ENCODE measurements around the gene ARID5A. TPM values are rescaled to one million over a fixed set of nuclear protein-coding genes. Genes with fewer than 3 reads are reported as not detected.
"Not testable (repeated sequence)": the region's sequence is repeated elsewhere in the genome, so short reads cannot be mapped to it uniquely, and the experiment has no call there.

Gene ARID5A
- polyA plus RNA-seq, 1 donor from 2014 or later: not detected

- Histone ChIP-seq H3K4me2 (ENCODE audit: low read length) (no peak overlapping the region), H3K9me3 (ENCODE audit: low read length) (no peaks in the 10 kb centered on the region), H3K27me3 (ENCODE audit: insufficient read depth, low read depth, low read length) (no peaks in the 10 kb centered on the region), H3K9ac (ENCODE audit: low read length) (no peak overlapping the region), H3K27ac (ENCODE audit: low read length) (no peak overlapping the region), H3K36me3 (ENCODE audit: insufficient read depth, low read length) (no peaks in the 10 kb centered on the region), H3K79me2 (replicated peaks; ENCODE audit: insufficient read depth, low read length) (no peaks in the 10 kb centered on the region), H3K9me2 (ENCODE audit: insufficient read depth, low read length) (no peaks in the 10 kb centered on the region), H3F3A (ENCODE audit: insufficient read depth, low read length, poor library complexity, severe bottlenecking) (no peaks in the 10 kb centered on the region), H4K20me1 (ENCODE audit: insufficient read depth) (no peaks in the 10 kb centered on the region), H3K4me3 (ENCODE audit: low read length) (no peak overlapping the region), H2AFZ (ENCODE audit: low read depth, low read length) (no peak overlapping the region)
- TF ChIP-seq CTCF (IDR thresholded peaks at IDR 0.05; ENCODE audit: poor library complexity, severe bottlenecking) (no peak), RAD21 (conservative IDR thresholded peaks at IDR 0.05) (no peak), MXI1 (conservative IDR thresholded peaks at IDR 0.05; ENCODE audit: poor library complexity, severe bottlenecking) (no peak), SMC3 (conservative IDR thresholded peaks at IDR 0.05; ENCODE audit: poor library complexity) (no peak), TAF1 (IDR thresholded peaks at IDR 0.05; ENCODE audit: low read depth) (no peak), EZH2 (IDR thresholded peaks at IDR 0.05; ENCODE audit: borderline replicate concordance, insufficient read depth, low read length, poor library complexity, severe bottlenecking) (no peak), EP300 (conservative IDR thresholded peaks at IDR 0.05; ENCODE audit: poor library complexity, severe bottlenecking) (no peak), POLR2AphosphoS5 (IDR thresholded peaks at IDR 0.05) (no peak), REST (IDR thresholded peaks at IDR 0.05; ENCODE audit: borderline replicate concordance) (no peak)
Measured at GRCh38 chr2:96553176-96553956, 16.8 kb downstream of the ARID5A start.

DNA sequence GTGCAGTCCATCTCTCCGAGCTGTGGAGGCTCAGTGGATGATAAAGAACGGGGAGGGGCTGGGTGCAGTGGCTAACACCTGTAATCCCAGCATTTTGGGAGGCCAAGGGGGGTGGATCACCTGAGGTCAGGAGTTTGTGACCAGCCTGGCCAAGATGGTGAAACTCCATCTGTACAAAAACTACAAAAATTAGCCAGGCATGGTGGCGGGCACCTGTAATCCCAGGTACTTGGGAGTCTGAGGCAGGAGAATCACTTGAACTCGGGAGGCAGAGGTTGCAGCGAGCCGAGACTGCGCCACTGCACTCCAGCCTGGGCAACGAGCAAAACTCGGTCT is 17.4 kb downstream of the ARID5A start:
- H3K36me3 ChIP-seq (ENCODE audit: insufficient read depth, low read length); H3K9ac ChIP-seq (ENCODE audit: low read length); H3K27ac ChIP-seq (ENCODE audit: low read length); H2AFZ ChIP-seq (ENCODE audit: low read depth, low read length); H3K27me3 ChIP-seq (ENCODE audit: insufficient read depth, low read depth, low read length); H3K79me2 ChIP-seq (replicated peaks; ENCODE audit: insufficient read depth, low read length); H3K4me3 ChIP-seq (ENCODE audit: low read length); H3F3A ChIP-seq (ENCODE audit: insufficient read depth, low read length, poor library complexity, severe bottlenecking); H3K9me2 ChIP-seq (ENCODE audit: insufficient read depth, low read length); H3K9me3 ChIP-seq (ENCODE audit: low read length); H4K20me1 ChIP-seq (ENCODE audit: insufficient read depth); H3K4me2 ChIP-seq (ENCODE audit: low read length): not testable (repeated sequence)
